Stimulated activated CD4-positive, alpha-beta T cell treated with anti-CD3 and anti-CD28 coated beads, Interleukin-1b, Interleukin-23, amount 100 ng/mL, for 4 hours (primary cell): ENCODE data around the gene CASP5.
"Not testable (repeated sequence)": the region's sequence is repeated elsewhere in the genome, so short reads cannot be mapped to it uniquely, and the experiment has no call there.

Experiments used
- DNase-seq, 2 donors: peaks; one replicate each; pipeline ENCODE4 v3.0.0-alpha.2; 2020; ENCODE audit warnings: low read depth in 2 of 2

CASP5 gene

DNA sequence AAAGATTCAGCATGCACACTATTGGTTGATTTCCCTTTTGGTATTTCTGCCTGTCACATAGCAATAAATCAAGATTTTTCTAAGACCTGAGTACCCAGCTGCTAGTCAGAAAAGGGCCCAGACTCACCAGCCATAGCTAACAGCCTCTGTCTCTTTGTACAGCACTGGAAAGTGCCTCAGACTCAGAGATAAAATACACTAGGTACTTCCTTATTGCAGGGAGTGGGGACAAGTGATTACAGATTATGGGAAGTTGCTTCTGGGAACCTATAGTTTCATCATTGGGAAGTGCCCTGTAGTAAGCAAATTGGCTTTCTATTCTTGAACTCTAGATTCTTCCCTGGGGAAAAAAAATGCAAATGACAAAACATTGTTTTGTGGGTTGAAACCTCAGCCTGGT is at the start of gene CASP5:
TSS of gene CASP5 (minus strand) at position 166 of the 400 bp plus-strand sequence. CDS start at position 134, 32 bp downstream.
- DNase-seq = no peak

DNA sequence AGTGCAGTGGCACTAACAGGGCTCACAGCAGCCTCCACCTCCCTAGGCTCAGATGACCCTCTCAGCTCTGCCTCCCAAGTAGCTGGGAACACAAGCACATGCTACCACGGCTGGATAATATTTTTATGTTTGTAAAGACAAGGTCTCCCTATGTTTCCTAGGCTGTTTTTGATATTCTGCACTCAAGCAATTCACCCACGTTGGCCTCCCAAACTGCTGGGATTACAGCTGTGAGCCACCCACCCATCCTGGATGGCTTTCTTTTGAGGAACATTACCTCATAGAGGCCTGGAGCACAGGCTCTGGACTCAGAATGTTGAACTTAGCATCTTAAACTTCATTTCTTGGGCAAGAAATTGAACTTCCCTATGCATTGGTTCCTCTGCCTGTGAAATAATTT is 49.1 kb upstream of the CASP5 start:
- not testable (repeated sequence) for DNase-seq

DNA sequence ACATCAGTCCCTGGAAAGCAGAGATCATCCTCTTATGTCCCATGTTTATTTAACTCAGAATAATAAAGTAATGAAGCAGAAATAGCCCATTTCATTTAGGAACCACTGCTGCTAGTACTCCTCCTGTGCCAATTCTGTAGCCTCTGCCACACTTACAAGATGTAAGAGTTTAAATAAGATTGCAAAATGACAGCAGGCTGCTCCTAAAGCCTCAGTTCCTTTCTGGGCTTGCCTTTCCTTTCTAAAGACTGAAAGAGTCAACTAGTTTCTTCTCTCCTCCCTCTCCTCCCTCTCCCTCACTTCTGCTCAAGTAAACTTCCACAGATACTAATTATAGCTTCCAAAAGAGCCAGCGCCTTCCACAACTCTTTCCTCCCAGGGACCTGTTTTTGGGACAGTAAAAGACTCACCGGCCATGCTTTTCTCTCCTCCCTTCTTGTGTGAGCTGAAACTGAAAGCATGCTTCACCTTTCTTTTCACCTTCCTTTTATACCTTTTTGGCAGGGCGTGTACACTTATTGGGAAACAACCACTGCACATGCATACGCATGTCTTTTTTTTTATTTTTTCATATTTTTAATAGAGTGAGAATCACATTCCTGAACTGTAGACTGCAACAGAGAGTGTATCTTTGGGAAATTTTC is 48.2 kb upstream of the CASP5 start:
- no peak for DNase-seq

DNA sequence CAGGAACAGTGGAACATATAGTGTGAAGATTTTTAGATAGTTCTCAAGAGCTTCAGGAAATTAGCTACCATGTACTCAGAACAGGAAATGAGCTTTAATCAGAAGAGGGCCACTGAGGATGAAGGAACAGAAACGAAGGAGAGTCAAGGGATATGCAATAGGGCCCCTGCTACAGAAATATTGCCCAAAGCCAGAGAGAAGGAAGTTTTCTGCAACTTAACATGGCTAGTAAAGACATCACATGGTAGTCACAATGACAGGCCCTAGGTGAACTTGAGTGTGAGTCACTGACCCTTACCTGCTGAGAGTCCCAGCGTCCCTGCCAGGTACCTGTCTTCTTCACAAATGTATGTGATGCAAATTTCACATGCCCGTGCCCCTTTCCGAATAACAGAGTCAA is 47.3 kb upstream of the CASP5 start:
- no peak for DNase-seq

DNA sequence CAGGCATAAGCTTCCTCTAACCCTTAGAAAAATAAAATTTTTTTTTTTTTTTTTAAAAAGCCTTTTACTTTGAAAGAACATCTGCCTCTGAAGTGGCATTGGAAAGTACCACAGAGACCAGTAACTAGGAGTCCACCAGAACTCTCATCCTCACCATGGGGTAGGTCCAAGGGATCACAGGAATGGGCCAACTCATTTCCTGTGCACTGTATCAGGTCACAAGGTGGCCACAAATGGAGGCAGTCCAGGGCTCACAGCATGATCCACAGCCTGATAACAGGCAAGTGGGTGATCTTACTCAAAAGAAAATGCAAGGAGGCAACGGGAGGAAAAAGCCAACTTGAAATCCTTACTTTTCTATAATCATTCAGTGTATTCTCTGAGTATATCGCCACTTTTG is 46.8 kb upstream of the CASP5 start:
- DNase-seq = not testable (repeated sequence)

DNA sequence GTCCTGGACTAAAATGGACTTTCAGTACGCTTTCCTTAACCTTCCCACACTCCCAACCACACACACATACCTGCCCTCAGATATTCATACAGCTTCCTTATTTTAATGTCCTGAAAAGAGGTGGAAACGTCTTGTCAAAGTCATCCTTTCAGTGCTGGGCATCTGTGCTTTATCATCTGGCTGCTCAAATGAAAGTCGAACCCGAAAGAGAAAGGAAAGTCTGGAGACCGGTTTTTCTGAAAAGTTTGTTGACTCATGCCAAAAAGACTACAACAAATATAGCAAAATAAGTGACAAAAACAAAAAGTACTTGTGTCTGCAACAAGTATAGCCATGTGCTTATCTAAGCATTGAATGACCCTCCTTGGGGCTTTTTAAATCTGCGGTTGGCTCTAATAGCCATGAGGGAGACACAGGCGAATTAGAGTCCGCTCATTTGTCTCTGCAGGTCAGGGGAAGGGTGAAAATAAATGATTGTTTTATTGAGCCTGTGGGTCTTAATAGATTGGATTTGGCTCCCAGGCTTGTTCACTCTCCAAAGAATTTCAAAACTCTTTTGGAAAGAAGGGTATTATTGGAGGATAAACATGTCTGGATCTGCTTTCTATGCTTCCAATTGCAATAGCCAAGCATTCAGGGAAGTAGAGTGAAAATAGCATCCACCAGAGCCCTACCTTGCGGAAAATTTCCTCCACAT is 40.4 kb upstream of the CASP5 start:
- not testable (repeated sequence) for DNase-seq

DNA sequence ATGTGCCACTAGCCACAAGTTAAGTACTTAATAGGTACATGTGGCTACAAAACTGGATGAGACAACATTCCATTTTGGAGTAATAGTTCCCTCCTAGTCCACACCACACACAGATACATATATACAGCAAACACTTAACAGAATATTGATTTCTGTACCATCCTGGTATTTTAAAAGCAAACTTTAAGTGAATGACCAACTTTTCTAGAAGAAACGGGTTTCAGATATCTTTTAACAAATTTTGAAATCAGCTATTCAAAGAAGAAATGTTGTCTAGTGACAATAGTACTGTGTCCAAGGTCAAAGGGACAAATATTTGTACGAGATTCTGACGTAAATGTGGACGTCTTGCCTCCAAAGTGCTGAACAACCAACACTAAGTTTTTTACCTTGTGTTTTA is 34.5 kb upstream of the CASP5 start:
- DNase-seq = no peak

DNA sequence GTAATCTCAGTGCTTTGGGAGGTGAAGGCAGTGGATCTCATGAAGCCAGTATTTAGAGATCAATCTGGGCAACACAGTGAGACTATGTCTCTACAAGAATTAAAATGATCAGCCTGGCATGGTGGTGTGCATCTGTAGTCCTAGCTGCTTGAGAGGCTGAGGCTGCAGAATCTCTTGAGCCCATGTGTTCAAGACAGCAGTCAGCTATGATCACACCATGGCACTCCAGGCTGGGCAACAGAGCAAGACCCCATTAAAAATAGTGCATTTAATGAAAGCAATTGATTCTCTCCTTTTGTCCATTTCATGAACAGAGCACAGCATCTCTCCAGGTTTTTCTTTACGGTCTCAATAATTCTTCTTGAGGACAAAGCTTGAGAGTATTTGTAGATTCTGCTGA is 33.5 kb upstream of the CASP5 start:
- DNase-seq = no peak

DNA sequence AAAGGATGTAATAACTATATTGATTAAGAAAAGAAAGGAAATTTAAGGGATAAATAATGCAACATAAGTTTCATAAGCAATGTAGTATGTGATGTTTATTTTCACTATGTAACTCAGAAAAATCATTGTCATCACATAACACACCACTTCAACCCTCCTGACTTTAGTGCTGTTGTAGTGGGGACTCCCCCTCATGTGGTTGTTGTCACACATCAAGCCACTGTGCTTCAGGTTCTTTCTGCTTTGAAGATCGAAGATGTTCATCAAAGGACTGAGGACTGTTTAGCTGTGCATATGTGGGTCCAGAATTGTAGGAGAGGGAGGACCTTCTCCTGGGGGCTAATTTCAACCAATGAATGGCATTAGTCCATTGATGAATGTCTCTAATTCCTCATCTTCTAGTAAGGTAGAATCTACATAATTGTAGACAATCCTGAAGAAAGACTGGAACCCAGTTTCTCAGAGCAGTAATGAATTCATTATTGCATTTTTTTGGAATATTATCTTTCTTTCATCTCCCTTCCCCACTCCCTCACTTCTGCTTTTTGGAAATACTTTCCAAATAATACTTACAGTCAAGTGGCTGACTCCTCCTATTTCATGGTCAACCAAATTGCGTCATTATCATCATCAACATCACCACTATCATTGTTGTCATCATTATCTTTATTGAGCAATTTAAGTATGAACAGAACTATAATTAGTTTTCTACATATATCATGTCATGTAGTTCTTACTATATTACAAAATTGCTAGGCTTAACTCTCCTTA is 31.9 kb upstream of the CASP5 start:
- DNase-seq = no peak

DNA sequence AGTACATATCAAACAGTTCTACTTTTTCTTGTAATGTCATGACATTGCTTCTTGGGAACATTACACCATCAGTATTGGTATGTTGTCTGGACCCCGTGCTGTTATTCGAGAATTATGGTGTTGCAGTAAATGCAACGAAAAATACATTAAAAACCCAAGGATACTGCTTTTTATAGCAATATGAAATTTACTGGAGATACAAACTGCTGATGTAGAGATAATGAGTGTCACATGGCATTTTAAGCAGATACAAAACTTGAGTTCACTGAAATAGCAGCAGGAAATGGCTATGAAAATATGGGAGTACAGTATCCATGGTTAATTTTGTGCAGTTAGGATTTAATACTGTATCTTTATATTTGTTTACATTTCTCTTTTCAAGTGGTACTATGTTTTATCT is 29.5 kb upstream of the CASP5 start:
- no peak for DNase-seq

DNA sequence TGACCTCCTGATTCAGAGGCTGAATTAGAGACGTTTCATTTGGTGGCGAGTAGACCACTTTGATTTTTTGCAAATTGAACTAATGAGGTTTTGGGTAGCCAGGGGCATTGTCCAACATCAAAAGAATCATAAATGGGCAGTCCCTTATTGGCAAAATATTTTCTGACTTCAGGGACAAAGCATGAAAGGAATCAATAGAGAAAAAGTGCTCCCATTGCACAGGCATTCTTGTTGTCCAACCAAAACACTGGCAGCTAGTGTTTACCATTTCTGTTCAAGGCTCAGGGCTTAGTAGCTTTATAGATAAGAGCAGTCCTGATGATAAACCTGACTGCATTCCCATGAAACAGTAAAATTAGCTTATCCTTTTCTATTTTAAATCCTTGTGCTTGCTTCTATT is 28.6 kb upstream of the CASP5 start:
- no peak for DNase-seq

DNA sequence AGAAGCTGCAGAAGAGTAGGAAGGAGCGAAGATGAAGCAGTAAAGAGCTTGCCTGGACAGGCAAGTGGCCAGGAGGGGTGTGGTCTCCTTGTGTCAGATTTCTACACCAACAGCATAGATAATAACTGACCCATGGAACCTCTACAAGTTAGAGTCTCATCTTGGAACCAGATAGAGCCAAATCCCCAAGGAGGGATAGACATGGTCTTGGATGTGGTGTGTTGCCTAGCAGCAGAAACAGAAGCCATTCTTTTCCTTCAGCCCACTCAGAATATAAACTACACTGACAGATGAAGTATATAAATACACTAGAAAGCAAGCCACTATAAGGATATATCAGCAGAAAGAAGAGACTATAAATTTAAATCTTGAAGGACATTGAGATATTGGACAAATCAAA is 26.5 kb upstream of the CASP5 start:
- no peak for DNase-seq

DNA sequence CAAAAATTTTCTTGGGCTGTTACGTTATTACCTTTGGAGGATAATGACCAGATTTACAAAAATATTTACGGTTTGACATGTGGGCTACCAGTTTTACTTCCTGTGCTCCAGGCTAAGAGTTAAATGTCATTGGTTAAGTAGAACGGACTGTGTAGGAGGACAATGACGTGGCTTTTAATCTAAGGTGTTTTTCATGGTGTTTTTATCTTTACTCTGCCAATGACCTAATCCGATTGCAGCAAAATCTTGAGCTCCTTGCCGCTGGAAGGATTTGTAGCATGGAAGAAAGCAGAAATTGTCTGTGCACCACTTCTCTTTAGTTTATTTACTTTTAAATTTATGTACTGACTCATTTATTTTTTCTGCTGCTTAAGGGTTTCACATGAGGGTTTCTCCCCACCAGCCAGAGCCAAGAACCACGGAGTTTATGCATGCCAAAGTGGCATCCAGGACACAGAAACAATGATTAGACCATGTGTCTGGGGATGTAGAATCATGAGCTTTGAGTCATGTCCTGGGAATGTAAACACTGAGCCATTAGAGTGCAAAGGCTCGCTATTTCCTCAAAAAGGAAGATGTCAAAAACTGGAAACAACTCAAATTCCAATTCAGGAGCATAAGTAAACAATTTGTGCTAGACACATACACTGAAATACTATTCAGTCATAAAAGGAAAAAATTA is 24.1 kb upstream of the CASP5 start:
- no peak for DNase-seq

DNA sequence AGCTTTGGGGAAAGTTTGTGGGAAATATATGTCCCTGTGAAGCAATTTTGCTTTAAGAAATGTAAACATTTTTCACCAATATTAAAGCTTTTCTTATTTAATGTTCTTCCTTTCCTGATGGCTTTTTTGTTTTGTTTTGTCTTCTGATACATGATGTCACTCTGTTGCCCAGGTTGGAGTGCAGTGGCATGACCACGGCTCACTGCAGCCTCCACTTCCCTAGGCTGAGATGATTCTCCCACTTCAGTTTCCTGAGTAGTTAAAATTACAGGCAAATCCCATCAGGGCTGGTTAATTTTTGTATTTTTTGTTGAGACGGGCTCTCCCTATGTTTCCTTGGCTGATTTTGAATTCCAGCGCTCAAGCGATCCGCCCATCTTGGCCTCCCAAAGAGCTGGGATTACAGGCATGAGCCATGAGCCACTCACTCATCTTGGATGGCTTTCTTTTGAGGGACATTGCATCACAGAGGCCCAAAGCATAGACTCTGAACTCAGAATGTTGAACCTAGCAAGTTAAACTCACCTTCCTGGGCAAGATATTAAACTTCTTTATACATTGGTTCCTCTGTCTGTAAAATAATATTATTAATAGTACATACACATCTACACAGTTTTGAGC is 22.8 kb upstream of the CASP5 start:
- no peak for DNase-seq

DNA sequence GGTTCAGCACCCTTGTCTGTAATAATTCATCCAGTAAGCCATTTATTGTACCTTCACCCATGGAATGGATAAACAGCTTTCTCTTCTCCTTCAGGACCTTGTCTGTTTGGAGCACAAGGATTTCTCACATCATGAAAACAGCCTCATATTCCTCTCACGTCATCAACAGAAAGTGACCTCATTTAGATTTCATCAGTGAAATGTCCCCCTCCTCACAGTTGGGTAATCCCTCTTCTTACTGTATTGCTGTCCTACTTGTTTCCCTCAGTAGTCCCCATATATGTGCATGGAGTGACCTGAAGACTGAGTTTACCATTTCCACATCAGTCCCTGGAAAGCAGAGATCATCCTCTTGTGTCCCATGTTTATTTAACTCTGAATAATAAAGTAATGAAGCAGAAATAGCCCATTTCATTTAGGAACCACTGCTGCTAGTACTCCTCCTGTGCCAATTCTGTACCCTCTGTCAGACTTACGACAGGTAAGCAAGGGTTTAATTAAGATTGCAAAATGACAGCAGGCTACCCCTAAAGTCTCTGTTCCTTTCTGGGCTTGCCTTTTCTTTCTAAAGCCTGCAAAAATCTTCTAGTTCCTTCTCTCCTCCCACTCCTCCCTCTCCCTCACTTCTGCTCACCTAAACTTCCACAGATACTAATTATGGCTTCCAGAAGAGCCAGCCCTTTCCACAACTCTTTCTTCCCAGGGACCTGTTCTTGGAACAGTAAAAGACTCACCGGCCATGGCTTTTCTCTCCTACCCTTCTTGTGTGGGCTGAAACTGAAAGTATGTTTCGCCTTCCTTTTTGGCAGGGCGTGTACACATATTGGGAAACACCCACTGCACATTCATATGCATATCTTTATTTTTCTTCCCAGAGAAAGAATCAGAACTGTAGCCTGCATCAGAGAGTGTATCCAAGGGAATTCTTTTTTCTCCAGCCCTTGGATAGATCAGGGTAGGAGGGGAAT is 21.9 kb upstream of the CASP5 start, which contains the start of gene CARD16:
TSS of gene CARD16 (minus strand) at position 779 of the 968 bp plus-strand sequence. CDS start at position 741, 38 bp downstream.
- DNase-seq = peak in 1 of 2 donors; percentile 20

DNA sequence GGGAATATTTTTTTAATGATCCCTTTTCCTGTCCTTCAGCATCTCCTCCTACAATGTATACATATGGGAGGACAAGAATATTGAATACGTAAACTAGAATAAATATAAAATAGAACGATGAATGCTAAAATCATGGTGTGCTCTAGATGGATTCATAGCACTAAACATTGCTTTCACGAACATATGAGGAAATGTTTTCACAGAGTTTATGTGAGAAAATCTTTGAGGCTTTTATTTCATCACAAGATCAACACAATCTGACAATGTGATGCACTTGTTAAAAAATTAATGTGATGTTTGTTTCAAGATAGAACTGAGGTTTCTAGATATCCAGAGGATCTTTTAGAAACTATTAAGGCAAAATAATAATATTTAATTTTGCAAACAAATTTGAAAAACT is 19.2 kb upstream of the CASP5 start:
- DNase-seq = no peak

DNA sequence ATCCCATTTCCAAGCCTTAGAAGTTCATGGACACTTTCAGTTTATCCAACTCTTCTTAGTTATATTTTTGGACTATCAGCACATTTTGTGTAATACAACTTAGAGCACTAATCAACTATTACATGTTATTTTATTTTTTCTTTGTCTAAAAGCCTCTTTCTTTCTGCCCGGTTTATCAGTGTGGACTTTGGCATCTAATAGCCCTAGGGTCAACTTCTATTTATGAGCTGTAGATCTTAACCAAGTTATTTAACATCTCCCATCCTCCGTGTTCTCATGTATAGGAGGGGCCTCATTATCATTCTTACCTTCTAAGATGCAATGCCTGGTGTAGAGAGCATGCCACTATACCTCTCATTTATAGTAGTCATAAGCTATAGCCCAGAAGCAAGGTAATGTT is 17.7 kb upstream of the CASP5 start:
- DNase-seq = no peak

DNA sequence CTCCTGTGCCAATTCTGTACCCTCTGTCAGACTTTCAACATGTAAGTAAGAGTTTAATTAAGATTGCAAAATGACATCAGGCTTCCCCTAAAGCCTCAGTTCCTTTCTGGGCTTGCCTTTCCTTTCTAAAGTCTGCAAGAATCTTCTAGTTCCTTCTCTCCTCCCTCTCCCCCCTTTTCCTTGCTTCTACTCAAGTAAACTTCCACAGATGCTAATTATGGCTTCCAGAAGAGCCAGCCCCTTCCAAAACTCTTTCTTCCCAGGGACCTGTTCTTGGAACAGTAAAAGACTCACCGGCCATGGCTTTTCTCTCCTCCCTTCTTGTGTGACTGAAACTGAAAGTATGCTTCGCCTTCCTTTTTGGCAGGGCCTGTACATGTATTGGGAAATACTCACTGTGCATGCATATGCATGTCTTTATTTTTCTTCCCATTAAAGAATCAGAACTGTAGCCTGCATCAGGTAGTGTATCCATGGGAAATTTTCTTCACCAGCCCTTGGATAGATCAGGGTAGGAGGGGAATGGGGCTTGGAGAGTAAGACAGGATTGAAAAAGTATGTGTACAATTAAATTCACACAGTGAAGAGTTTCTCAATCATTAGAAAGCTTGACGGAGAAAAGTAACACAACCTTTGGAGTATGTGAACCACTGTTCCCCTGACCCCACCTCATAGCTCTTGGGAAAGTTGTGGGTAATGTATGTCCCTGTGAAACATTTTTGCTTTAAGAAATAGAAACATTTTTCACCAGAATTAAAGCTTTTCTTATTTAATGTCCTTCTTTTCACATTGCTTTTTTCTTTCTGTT is 12.0 kb upstream of the CASP5 start, which contains the start of gene CASP1:
TSS of gene CASP1 (minus strand) at position 332 of the 808 bp plus-strand sequence. CDS start at position 301, 31 bp downstream.
- peak in 1 of 2 donors; percentile 15 for DNase-seq

DNA sequence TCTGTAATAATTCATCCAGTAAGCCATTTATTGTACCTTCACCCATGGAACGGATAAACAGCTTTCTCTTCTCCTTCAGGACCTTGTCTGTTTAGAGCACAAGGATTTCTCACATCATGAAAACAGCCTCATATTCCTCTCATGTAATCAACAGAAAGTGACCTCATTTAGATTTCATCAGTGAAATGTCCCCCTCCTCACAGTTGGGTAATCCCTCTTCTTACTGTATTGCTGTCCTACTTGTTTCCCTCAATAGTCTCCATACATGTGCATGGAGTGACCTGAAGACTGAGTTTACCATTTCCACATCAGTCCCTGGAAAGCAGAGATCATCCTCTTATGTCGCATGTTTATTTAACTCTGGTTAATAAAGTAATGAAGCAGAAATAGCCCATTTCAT is 11.4 kb upstream of the CASP5 start:
- DNase-seq = not testable (repeated sequence)
